Right lobe of liver (tissue), 4 donors: ENCODE results near the gene IL4I1.

ENCODE experiments used
- POLR2A ChIP-seq: fragments of 450-650 bp; IDR thresholded peaks from one replicate; pipeline ENCODE4 v1.6.1; 2017; ENCODE audit warnings: antibody characterized with exemption, mild to moderate bottlenecking
- TF ChIP-seq, protein P1 (sequence below), 4 donors: fragments of 200-600 bp in 3 of 4; fragments of 450-650 bp in 1 of 4; IDR thresholded peaks; one replicate each; pipeline versions ENCODE4 v1.5.1 to v1.8.0; 2016 to 2022; ENCODE audit warnings: antibody characterized with exemption in 4 of 4, mild to moderate bottlenecking in 2 of 4
- donor health status: DM: no; HTN: no; CAD: no.
- donor health status: DM: no; HTN: no; CAD: no.
- donor health status: DM: no; HTN: yes; CAD: no.

DNA sequence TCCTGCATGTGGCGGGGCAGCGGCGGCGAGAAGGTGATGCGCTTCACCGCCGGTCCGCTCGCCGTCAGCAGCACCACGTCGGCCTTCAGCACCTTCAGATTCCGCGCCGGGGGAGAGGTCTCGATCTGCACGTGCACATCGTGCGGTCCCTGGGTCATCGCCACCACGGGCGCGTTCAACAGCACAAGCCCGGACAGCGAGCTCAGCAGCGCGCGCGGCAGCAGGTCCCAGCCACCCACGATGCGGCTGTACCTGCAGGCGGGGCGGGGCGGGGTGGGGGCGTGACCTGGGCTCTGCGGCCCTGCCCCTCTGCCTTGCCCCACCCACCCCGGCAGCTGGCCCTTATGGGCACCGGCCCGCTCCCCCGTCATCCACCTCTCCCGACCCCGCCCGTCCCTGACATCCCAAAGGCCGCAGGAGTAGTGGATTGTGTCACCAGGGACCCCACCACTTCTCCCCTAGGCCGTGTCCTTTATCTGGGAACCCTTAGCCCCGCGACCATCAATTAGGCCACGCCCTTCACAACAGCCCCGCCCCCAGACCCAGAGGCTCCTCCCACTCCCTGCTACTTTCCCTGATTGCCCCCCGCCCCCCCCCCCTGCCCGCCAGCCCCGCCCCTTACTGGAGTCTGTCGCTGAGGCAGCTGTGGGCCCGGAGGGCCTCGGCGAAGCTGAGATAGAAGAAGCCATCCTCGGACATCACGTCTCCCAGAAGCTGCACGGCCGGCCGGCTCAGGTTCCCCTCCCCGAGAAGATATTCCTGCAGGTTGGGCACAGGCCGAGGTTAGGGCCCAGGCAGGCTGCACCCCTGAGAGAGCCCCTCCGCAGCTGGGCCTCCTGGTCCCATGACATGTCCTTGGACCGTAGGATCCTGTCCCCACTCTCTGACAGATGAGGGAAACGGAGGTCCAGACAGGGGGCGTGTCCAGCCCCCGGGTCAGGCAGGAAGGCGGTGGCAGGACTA is 6.1 kb downstream of the IL4I1 start:
- TF ChIP-seq, protein P1, sequence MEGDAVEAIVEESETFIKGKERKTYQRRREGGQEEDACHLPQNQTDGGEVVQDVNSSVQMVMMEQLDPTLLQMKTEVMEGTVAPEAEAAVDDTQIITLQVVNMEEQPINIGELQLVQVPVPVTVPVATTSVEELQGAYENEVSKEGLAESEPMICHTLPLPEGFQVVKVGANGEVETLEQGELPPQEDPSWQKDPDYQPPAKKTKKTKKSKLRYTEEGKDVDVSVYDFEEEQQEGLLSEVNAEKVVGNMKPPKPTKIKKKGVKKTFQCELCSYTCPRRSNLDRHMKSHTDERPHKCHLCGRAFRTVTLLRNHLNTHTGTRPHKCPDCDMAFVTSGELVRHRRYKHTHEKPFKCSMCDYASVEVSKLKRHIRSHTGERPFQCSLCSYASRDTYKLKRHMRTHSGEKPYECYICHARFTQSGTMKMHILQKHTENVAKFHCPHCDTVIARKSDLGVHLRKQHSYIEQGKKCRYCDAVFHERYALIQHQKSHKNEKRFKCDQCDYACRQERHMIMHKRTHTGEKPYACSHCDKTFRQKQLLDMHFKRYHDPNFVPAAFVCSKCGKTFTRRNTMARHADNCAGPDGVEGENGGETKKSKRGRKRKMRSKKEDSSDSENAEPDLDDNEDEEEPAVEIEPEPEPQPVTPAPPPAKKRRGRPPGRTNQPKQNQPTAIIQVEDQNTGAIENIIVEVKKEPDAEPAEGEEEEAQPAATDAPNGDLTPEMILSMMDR (IDR thresholded peaks at IDR 0.05): peak in 1 of 4 donors; percentile 2
- TF ChIP-seq POLR2A: no peak
